MM.1S (cell line): ENCODE results near the gene WDR91.

Experiments used
- DNase-seq: peaks from one replicate; pipeline ENCODE4 v3.0.0-alpha.2; 2015
- H2AFZ ChIP-seq: fragments of 300-600 bp; sonication (generic); 2 replicates; pipeline ENCODE4 v1.6.0; 2016; ENCODE audit warnings: antibody characterized with exemption, low read length
- H3F3A ChIP-seq: fragments of 300-600 bp; sonication (generic); 2 replicates; pipeline ENCODE4 v1.6.1; 2016; ENCODE audit warnings: mild to moderate bottlenecking, antibody characterized with exemption, low read length, moderate library complexity, mixed read lengths; ENCODE audit not compliant: insufficient read depth
- H3K27ac ChIP-seq: fragments of 300-600 bp; sonication (generic); 2 replicates; pipeline ENCODE4 v1.5.1; 2016; ENCODE audit warnings: mild to moderate bottlenecking, low read length
- H3K27me3 ChIP-seq: fragments of 300-600 bp; sonication (generic); replicated peaks from 2 replicates; pipeline ENCODE4 v1.6.0; 2016; ENCODE audit warnings: low read length; ENCODE audit not compliant: insufficient read depth
- H3K36me3 ChIP-seq: fragments of 300-600 bp; sonication (generic); replicated peaks from 2 replicates; pipeline ENCODE4 v1.6.1; 2016; ENCODE audit warnings: mild to moderate bottlenecking, low read length, mixed read lengths; ENCODE audit not compliant: insufficient read depth
- H3K4me1 ChIP-seq: fragments of 300-600 bp; sonication (generic); 2 replicates; pipeline ENCODE4 v1.6.1; 2016; ENCODE audit warnings: low read length, mixed read lengths
- H3K4me2 ChIP-seq: fragments of 300-600 bp; sonication (generic); 2 replicates; pipeline ENCODE4 v1.6.0; 2016; ENCODE audit warnings: low read depth, low read length
- H3K4me3 ChIP-seq: fragments of 300-600 bp; sonication (generic); 2 replicates; pipeline ENCODE4 v1.5.1; 2016; ENCODE audit warnings: low read length, mixed read lengths
- H3K79me2 ChIP-seq: fragments of 300-600 bp; sonication (generic); 2 replicates; pipeline ENCODE4 v1.6.1; 2016; ENCODE audit warnings: mixed run types, low read length, mixed read lengths
- H3K9ac ChIP-seq: fragments of 300-600 bp; sonication (generic); 2 replicates; pipeline ENCODE4 v1.6.1; 2016; ENCODE audit warnings: low read length, mixed read lengths
- H3K9me2 ChIP-seq: fragments of 300-600 bp; sonication (generic); replicated peaks from 2 replicates; pipeline ENCODE4 v1.6.1; 2016; ENCODE audit warnings: mild to moderate bottlenecking, low read length, mixed read lengths; ENCODE audit not compliant: insufficient read depth
- H3K9me3 ChIP-seq: fragments of 300-600 bp; sonication (generic); replicated peaks from 2 replicates; pipeline ENCODE4 v1.6.1; 2016; ENCODE audit warnings: mild to moderate bottlenecking, low read length, mixed read lengths; ENCODE audit not compliant: insufficient read depth
- H4K20me1 ChIP-seq: fragments of 300-600 bp; sonication (generic); 2 replicates; pipeline ENCODE4 v1.6.1; 2016; ENCODE audit warnings: mild to moderate bottlenecking, low read length, moderate library complexity, mixed read lengths; ENCODE audit not compliant: insufficient read depth
- CTCF ChIP-seq: fragments of 300-600 bp; sonication (generic); IDR thresholded peaks from 2 replicates; pipeline ENCODE4 v1.5.1; 2016; ENCODE audit warnings: antibody characterized with exemption, low read length, mixed read lengths
- EZH2 ChIP-seq: fragments of 300-600 bp; sonication (generic); optimal IDR thresholded peaks from 2 replicates; pipeline ENCODE3; 2017; ENCODE audit warnings: low read depth, mild to moderate bottlenecking, antibody characterized with exemption, low read length, mixed read lengths
- EZH2phosphoT487 ChIP-seq: fragments of 300-600 bp; sonication (generic); IDR thresholded peaks from 2 replicates; pipeline ENCODE4 v1.6.1; 2018; ENCODE audit warnings: antibody characterized with exemption, low read length

The WDR91 gene

GRCh38 chr7:135224027-135224426 is 12.7 kb upstream of the WDR91 start:
- Histone ChIP-seq H3K9ac (no peak overlapping the region), H3K4me3 (0 out of 2 replicates have a peak overlapping the region, but pooled peaks have one; percentile 3), H3K79me2 (no peaks in the 10 kb centered on the region), H3K9me3 (no peaks in the 10 kb centered on the region), H3K4me1 (peaks cover 18% of the 10 kb centered on the region), H2AFZ (no peak overlapping the region), H4K20me1 (no peaks in the 10 kb centered on the region), H3K36me3 (no peaks in the 10 kb centered on the region), H3K27ac (peak overlapping the region; percentile 11; the same call in 1 of the 2 replicates), H3F3A (peaks cover 9% of the 10 kb centered on the region), H3K4me2 (peak overlapping the region; percentile 44; the same call in 1 of the 2 replicates), H3K27me3 (no peaks in the 10 kb centered on the region), H3K9me2 (no peaks in the 10 kb centered on the region)
- TF ChIP-seq CTCF, result no peak
- TF ChIP-seq EZH2, result no peak
- TF ChIP-seq EZH2phosphoT487, result no peak
- DNase-seq, result peak; percentile 37

GRCh38 chr7:135217645-135218509 is 6.6 kb upstream of the WDR91 start:
- Histone ChIP-seq H3K9ac (no peak overlapping the region), H3K27ac (no peak overlapping the region), H2AFZ (no peak overlapping the region), H3K4me2 (no peak overlapping the region), H3K79me2 (no peaks in the 10 kb centered on the region), H3K27me3 (no peaks in the 10 kb centered on the region), H3K36me3 (no peaks in the 10 kb centered on the region), H3K4me1 (no peaks in the 10 kb centered on the region), H3K9me3 (no peaks in the 10 kb centered on the region), H3K4me3 (no peak overlapping the region), H3K9me2 (no peaks in the 10 kb centered on the region), H3F3A (no peaks in the 10 kb centered on the region), H4K20me1 (no peaks in the 10 kb centered on the region)
- no peak for TF ChIP-seq EZH2phosphoT487
- TF ChIP-seq CTCF, result no peak
- TF ChIP-seq EZH2, result no peak
- no peak for DNase-seq

GRCh38 chr7:135215698-135216097 is 4.4 kb upstream of the WDR91 start:
- Histone ChIP-seq H3K27me3 (no peaks in the 10 kb centered on the region), H3K27ac (no peak overlapping the region), H3K36me3 (no peaks in the 10 kb centered on the region), H3K79me2 (no peaks in the 10 kb centered on the region), H2AFZ (no peak overlapping the region), H3K9ac (no peak overlapping the region), H3F3A (0 out of 2 replicates have a peak, but pooled peaks cover 5% of the 10 kb centered on the region), H3K9me3 (no peaks in the 10 kb centered on the region), H3K4me1 (no peaks in the 10 kb centered on the region), H4K20me1 (no peaks in the 10 kb centered on the region), H3K4me3 (no peak overlapping the region), H3K9me2 (no peaks in the 10 kb centered on the region), H3K4me2 (no peak overlapping the region)
- TF ChIP-seq EZH2phosphoT487, result no peak
- TF ChIP-seq CTCF, result no peak
- TF ChIP-seq EZH2, result no peak
- no peak for DNase-seq
